Mammary epithelial cell (primary cell): ENCODE results near the gene PRELID3B.

Experiments used
- CTCF ChIP-seq, 2 donors: IDR thresholded peaks in 1 of 2; conservative IDR thresholded peaks in 1 of 2; 2 replicates each; pipeline ENCODE4 v1.5.1; 2011 to 2012; ENCODE audit warnings: inconsistent platforms in 2 of 2, low read length in 2 of 2, mild to moderate bottlenecking in 2 of 2, control low read depth in 1 of 2, low read depth in 1 of 2; ENCODE audit not compliant: insufficient read depth in 1 of 2; ENCODE audit errors: extremely low read depth in 1 of 2
- EZH2 ChIP-seq: IDR thresholded peaks from 2 replicates; pipeline ENCODE4 v1.6.1; 2012; ENCODE audit warnings: low read length, inconsistent platforms, borderline replicate concordance

GRCh38 chr20:59015411-59015810 lies 27.2 kb downstream of the PRELID3B start:
- no peak for TF ChIP-seq CTCF (conservative IDR thresholded peaks at IDR 0.05 in 1 of 2, IDR thresholded peaks at IDR 0.05 in 1 of 2; ENCODE audit: extremely low read depth in 1 of 2, insufficient read depth in 1 of 2, low read depth in 1 of 2, low read length in 2 of 2)
- TF ChIP-seq EZH2, result no peak
